ENCODE measurements around the gene PTK6.
"Not testable (repeated sequence)": the region's sequence is repeated elsewhere in the genome, so short reads cannot be mapped to it uniquely, and the experiment has no call there.

The PTK6 gene

DNA sequence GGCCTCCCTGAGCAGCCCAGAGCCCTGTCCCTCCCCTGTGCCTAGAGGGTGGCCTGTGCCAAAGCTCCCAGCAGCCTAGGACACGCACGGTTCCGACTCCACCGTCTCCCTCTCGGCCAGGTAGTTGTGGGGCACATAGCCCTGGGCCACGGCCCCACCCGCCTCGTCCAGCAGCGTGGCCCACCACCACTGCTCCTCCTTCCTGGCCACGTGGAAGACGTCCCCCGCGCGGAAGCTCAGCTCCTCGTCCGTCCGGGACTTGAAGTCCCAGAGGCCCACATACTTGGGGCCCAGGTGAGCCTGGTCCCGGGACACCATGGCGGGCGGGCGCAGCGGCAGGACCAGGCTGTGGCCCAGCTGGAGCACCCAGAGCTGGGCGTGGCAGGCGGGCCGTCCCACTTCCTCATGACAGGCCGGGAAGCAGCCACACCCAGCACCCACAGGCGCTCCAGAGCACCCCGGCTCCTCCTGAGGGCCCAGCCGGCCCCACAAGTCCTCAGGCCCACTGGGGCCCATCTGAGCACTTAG, at the start of gene PTK6:
Gene PTK6, minus strand, starts transcription at position 380 of the 528 bp plus-strand sequence. Its CDS starts 62 bp downstream, at position 318.
- DNase-seq (ENCODE audit: low read depth in 2 of 2), result no peak

DNA sequence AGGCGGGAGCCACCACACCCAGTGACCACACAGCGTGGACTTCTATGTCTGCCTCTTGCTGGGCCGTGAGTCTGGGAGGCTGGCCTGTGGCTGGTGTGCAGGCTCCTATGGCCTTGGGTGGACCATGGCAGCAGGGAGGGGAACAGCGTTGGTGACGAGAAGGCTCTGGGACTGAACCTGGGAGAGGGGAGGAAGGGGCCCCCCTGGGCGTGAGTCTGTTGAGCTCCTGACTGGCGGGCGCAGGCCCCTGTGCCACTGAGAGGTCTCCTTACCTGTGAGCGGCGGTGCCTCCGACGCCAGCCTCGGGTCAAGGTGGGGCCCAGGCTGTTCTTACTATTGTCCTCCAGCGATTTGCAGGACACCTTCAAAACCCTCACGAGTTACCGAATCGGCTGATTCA, 49.6 kb upstream of the PTK6 start:
- DNase-seq (ENCODE audit: low read depth in 2 of 2), result no peak

DNA sequence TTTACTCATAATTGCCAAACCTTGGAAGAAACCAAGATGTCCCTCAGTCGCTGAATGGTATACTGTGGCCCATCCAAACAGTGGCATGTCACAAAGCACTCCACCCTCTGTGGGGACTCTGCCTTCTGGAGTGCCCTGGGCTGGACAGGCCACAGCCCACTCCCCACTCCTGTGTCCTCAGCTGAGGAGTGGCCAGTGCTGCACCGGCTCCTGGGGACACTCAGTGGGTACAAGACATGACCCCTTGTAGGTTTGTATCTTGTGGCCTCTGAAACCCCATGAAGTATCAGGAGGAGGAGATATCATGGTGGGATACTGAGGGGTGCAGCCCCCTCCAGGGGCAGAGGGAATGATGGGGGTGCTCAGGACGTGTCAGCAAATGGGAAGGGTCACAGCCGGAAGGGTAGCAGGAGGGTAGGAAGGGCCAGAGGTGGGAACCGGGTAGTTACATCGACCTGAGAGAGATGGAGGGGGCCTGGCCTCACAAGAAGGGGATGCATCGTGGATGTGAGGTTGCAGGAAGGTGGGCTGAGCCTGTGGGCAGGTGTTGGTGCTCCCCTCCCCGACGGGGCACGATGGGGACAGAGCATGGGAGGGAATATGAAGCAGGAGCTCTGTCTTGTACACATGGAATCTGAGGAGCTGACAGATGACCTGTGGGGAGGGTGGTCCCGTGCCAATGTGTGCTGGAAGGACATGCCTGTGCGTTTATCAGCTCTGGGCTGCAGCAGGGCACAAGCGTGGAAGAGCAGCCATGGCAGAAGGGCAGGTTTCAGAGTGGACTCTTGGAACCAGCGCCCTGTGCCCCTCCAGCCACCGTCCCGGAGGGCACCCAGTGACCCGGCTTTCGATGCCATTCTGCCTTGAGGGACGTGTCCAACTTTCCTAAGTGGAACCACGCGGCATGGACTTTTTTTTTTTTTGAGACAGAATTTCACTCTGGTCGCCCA, 48.7 kb upstream of the PTK6 start:
- DNase-seq (ENCODE audit: low read depth in 2 of 2), result no peak

DNA sequence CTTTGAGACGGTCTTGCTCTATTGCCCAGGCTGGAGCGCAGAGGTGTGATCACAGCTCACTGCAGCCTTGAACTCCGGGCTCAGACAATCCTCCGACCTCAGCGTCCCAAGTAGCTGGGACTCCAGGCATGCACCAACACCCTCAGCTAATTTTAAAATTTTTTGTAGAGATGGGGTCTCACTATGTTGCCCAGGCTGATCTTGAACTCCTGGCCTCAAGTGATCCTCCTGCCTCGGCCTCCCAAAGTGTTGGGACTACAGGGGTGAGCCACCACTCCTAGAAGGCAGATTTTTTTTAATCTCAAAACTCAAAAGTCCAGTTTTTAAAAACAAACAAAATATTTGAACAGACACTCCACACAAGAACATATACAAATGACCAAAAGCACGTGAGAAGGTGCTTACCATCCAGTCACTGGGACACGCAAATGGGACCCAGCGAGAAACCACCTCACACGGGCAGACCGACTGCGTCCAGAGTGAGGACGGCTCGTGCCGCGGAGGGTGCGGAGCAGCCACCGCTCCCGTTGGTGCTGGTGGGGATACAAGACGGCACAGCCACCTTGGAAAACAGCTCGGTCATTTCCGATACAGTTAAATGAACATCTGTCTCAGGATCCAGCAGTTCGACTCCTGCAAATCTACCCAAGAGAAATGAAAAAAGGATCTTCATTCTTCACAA, 45.3 kb upstream of the PTK6 start:
- DNase-seq (ENCODE audit: low read depth in 2 of 2), result no peak

DNA sequence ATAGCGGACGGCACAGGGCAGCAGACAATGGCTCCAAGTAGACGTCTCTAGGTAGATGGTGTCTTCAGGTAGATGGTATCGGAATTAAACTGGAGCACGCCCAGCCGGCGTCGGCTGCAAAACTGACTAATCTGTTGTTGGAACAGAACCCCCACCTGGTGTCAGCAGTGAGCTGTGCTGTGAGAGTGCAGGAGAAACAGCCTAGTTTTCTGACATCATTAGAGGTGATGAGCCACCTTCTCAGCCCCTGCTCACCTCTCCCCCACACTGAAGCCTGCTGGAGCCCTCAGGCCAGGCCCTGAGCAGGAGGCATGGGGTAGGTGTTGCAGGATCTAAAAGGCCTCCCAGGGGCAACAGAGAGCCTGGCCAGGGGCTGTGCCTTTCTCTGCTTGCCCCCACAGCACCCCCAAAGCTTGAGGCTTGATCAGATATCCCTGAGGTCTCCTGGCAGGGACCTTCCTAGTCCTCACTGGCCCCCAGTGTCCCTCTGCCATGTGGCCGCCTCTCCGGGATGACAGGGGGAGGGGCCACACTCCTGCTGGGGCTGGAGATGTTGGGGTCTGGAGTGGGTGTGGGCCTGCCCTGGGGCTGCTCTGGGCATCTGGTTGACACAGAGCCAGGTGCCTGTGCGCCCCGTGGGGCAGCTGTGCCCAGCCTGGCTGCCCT, 43.8 kb upstream of the PTK6 start:
- DNase-seq (ENCODE audit: low read depth in 2 of 2), result peak in 1 of 2 experiments; percentile 5

DNA sequence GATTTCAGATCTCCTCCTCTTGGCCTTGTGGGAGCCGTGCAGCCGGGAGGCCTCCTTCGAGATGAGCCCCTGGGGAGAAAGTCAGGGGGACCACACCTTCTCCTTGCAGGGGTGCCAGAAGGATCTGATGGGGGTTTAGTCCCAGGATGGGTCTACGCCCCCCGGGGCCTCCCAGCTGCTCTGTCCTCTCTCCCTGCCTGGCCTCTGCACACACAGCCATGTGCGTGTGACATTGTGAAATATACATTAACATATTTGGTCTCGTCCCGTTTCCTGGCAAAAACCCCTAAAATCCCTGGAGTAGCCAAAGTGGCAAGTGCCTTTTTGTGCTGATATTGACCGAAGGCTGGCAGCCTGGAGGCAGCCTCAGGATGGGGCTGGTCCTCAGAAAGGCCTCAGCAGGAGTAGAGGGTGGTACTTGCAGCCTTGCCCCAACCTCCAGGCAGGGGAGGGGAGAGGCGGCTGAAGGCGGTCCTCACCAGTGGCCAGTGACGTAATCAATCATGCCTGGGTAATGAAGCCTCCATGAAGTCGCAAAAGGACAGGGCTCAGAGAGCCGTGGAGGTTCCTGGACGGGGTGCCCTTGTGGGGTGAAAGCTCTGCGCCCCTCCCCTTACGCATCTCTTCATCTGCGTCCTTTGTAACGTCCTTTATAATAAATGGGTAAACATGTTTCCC, 42.0 kb upstream of the PTK6 start:
- DNase-seq (ENCODE audit: low read depth in 2 of 2), result no peak

DNA sequence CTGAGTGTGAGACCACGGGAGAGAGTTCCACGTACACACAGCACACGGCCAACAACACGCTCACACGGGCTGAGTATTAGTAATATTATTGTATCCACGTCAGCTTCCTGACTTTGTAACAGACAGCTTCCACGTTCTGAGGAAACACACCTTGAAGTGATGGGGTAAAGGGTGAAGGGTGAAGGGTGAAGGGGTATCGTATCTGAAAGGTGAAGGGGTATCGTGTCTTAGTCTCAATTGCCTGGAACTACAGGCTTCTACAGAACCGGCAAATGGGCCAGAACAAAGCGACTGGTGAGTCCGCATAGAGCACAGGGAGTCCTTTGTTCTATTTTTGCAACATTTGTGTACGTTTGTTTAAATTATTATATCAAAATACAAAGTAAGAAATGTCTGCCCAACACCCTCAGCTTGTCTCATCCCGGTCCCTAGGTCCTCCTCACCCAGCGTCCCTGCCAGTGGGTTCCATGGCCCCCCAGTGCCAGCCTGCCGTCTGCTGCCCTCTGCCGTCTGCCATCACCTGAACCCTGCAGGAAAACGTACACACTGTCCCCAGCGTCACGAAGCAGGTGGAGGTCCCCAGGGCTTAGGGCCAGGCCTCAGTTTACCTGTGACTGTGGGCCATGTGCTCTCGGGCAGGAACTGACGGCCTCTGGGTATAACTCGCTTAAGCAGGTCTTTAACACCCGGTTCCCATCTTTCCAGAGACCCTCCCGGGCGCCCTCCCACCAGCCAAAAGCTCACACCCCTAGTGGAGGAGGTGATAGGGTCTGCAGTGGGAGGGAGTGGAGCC, 41.2 kb upstream of the PTK6 start:
- no peak for DNase-seq (ENCODE audit: low read depth in 2 of 2)

DNA sequence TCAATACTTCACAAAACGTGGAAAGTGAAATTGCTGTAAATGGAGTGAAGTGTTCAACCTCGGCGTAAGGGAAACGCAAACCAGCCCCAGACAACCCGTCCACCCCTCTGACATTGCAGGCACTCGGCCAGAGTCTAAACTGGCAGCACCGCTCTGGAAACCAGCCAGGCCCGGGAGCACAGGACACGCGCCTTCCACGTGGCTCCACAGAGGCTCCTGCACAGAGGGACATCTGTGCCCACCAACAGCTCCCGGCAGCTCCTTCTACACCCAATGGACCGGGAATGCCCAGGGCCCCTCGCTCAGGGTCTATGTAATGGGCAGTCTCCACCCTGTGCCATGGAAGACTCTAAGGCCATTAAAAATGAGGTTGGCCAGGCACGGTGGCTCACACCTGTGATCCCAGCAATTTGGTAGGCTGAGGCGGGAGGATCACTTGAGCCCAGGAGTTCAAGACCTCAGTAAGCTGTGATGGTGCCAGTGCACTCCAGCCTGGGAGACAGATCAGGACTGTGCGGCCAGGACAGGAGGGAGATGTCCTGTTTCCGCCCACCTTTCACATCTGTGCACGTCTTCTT, 40.2 kb upstream of the PTK6 start:
- DNase-seq (ENCODE audit: low read depth in 2 of 2), result no peak

DNA sequence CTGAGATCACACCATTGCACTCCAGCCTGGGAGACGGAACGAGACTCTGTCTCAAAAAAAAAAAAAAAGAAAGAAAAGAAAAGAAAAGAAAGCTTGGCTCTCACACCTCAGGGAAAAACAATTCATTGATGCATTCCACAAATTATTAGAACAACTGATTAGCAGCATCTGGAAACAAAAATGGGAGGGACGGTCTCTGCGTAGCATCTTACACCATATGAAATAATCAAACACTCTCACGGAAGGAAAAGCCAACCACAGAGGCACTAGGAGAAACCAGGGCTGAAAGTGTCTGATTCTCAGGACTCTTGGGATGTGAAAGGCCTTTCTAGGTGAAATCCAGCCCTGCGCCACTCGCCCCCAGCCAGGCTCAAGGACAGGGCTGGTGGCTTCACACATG, 39.1 kb upstream of the PTK6 start:
- peak in 1 of 2 experiments; percentile 5 for DNase-seq (ENCODE audit: low read depth in 2 of 2)

DNA sequence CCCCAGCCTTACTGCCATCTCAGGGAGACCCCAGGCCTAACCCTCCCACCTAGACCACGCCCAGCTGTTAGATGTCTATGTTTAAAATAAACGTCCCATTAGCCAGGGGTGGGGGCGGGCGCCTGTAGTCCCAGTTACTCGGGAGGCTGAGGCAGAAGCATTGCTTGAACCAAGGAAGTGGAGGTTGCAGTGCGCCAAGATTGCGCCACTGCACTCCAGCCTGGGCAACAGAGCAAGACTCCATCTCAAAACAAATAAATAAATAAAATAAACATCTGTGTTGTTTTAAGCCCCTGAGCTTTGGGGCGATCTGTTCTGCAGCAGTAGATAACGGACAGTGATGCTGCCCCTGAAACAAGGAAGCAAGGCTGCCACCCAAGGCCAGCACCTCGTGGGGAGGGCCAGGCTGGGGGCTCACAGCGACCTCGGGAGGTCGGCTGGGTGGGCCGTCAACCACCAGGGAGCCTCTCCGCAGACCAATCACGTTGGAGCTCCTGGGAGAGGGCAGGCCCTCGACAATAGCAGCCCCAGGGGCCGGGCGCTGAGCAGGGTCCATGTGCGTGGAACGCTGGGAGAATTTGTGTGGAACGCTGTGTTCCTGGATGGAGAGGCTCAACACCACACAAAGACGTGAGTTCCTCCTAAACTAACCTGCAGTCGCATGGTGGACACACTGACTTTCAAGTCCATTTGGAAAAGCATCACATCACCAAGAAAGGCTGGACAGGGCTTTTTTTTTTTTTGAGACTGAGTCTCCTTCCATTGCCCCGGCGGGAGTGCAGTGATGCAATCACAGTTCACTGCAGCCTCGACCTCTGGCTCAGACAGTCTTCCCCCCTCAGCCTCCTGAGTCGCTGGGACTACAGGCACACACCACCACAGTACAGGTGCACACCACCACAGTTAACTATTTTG, 37.9 kb upstream of the PTK6 start:
- DNase-seq (ENCODE audit: low read depth in 2 of 2), result no peak

DNA sequence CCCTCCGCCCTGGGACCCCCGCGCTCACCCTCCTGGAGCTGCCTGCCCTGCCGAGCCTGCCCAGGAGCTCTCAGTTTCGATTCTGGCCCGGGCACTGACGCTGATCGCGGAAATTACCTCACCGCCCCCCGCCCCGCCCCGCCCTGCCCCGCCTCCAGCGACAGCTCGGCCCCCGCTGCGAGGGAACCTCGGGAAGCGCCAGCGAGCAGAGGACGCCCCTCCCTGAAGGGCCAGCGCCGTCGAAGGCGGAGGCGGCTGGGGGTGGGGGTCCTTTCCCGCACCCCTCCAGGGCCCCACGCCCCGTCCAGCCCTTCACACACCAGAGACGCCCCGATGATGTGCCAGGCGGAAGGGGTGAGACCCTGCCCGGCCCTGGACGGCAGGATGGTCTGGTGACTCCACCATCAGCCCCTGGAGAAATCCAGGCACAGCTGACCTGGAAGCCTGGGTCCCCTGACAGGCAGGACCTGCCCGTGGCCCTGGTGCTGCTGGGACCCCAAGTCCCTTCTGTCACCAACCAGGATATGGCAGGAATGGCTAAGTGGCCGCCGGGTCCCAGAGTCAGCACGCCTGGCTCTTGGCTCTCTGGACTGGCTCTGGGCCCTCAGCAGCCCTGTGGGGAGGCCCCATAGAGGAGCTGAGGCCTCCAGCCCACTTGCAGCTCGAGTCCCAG, 37.1 kb upstream of the PTK6 start, which contains the start of gene HELZ2:
Gene HELZ2, minus strand, starts transcription at position 84 of the 673 bp plus-strand sequence. CDS start 1,854 bp downstream, outside the sequence.
- peak; percentile 28 to 34 for DNase-seq (ENCODE audit: low read depth in 2 of 2)

DNA sequence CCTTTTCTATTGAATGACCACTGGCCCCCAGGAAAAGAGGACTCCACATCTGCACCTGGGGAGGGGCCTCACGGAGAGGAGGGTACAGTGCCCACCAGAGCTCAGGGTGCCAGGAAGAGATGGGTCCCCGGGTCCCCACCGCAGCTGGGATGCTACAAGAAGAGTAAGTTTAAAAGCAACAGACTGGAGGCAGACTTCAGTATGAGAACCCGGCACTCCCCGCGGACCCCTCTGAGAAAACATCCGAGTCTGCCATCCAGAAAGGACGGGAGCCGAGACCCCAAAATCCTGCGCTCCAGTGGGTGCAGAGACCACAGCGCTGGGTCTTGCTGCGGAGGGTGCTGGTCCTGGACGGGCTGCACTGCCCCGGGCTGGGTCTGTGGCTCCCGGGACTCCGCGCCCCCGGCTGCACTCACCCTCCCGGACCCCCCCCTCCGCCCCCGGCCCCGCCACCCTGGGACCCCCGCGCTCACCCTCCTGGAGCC, 36.5 kb upstream of the PTK6 start:
- DNase-seq (ENCODE audit: low read depth in 2 of 2), result no peak

DNA sequence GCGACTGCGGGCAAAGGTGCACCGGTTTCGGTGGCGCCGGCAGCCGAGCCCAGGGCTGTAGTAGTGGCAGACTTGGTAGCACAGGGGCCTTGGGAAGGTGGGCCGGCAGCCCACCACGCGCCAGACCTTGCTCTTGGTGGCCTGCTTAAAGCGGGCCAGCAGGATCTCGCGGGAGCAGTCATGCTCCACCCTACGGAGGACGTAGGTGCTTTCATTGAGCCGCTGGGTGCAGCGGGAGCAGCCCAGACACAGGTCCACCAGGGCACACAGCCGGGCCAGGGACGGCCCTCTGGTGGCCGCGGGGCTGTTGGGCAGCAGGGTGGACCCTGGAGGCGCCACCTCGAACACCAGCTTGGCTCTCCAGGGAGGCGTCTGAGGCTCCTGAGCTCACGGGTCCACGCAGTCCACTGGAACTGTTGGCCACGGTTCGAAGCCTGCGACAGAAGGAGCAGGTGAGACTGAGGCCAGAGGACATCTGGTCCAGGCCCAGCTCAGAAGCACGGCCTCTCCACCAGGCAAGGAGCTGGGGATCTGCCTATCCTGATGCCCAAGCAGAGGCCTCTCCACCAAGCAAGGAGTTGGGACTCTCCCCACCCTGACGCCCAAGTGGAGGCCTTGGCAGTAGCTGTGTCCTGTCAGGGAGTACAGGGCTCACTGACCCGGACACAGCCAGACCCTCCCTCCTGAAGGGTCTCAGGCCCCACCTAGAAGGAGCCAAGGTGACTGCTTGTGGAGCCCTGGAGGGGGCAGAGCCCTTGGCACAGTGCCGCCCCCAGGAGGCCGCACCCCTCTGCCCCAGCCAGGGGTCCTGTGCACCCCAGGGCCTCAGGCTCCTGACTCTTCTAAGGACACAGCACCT, 35.8 kb upstream of the PTK6 start:
- DNase-seq (ENCODE audit: low read depth in 2 of 2), result no peak

DNA sequence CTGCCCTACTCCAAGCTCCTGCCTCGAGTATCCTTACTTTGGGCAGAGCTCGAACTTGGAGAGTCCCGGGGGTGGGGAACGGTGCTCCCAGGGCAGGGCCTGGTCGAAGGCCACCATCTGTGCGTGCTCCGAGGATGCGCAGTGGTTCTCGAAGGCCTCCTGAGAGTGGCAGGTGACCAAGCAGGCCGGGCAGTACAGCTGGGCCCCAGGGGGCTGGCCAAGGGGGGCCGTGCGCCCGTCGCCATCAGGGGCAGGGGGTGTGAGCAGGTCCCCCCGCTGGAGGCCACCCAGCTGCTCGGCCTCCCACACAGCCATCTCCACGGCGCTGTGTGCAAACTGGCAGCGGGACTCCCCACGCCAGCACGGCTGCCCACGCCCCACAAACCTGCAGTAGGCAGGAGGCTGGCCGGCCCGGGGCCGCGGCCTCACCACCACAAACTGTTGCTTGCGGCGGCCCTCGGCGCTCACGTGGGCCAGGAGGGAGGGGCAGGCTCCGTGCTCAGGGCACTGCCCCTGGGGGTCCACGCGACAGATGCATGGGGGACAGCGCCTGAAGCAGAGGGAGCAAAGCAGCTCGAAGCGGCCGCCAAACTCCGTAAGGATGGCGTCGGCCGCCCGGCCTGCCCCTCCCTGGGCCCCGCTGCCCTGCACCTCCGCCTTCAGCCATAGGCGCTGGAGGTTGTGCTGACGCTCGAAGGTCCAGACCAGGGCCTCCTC, 35.1 kb upstream of the PTK6 start:
- no peak for DNase-seq (ENCODE audit: low read depth in 2 of 2)

DNA sequence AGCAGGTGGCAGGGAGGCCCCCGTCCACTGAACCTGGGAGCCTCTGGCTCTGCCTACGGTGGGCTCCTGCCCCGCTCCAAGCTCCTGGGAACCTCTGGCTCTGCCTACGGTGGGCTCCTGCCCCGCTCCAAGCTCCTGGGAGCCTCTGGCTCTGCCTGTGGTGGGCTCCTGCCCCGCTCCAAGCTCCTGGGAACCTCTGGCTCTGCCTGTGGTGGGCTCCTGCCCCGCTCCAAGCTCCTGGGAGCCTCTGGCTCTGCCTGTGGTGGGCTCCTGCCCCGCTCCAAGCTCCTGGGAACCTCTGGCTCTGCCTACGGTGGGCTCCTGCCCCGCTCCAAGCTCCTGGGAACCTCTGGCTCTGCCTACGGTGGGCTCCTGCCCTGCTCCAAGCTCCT, 33.9 kb upstream of the PTK6 start:
- not testable (repeated sequence) for DNase-seq (ENCODE audit: low read depth in 2 of 2)

DNA sequence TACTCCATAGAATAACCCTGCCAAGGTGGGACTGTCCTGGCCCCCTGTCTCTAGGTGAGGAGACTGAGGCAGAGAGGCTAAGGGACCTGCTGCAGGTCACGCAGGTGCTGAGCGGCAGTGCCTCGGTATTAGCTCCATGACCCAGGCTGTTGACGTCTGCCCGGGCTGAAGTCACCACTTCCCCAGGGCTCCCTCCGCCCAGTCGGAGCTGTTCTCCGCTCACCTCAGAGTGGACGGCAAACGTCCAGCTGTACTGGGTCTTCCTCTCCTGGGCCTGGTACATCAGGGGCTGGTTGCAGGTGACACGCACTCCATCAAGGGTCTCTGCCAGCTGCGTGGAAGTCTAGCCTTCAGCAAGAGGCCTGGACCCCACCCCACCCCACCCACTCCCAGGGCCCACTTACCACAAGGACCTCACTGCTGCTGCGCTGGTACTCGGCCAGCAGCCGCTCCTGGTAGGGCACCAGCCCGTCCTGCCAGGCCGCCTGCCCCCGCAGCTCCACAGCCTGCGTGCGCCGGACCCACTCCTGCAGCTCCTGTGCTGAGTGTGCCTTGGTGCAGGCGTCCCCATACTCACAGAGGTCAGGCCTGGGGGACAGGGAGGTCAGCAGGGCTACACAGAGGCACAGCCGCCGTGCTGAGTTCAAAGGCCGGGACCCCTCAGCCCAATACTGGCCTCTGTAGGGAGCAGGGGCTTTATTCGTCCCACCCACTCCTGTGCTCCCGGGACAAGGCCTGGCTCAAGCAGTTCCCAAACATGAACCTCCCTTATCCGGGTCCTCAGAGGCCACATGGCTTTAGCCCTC, 33.3 kb upstream of the PTK6 start:
- DNase-seq (ENCODE audit: low read depth in 2 of 2), result no peak
